ENCODE data around the gene CTNNA2. TPM values are rescaled to one million over a fixed set of nuclear protein-coding genes. Genes with fewer than 3 reads are reported as not detected.

CTNNA2 gene
- total and polyA plus RNA-seq, 9 of the 15 experiments (the other 6 are each of a cell fraction or from before 2014, with no cell fraction given) = 0.03 to 0.40 (median 0.15) TPM

DNA sequence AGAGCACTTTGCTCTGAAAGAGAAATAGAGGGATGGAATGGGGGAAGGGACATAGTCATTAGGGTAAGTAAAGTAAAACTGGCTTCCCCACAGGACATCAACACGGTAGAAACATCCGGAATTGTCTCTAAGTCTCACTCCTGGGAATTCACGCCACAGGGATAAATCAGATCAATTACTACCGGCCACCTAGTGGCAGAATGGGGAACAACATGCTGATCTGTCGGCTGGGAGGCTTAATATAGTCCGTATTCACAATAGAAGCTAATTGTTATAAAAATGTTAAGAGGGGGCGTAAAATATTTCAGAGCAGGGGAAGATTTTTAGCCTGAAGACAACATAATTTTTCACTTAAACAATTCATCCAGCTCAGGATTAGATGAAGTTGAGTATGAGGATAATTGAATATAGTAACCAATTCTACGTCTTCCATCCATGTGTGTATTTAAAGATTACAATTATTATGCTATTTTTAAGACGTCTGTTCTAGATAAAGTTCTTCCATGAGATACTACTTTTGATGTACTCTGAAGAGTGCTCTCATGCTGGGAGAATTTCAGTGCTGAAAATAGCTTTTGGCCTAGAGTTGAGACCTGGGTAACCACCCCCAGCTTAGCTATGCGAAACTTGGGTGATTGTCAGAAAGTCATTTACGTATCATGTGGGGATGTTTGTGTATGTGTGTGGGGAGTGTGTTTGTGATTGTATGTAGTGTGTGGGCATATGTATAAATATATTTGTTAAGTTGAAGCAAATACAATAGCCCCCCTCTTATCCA, 726.0 kb downstream of the CTNNA2 start:
- Histone ChIP-seq H3K27ac (ENCODE audit: extremely low read depth, low read depth, low read length) (no peak overlapping the region), H3K9me1 (ENCODE audit: control insufficient read depth, insufficient read depth, low read length) (no peaks in the 10 kb centered on the region), H3K9ac (ENCODE audit: insufficient read depth in 1 of 2, low read depth in 2 of 2, low read length in 2 of 2) (no peak overlapping the region), H3K27me3 (ENCODE audit: control insufficient read depth in 2 of 2, insufficient read depth in 2 of 2, low read length in 2 of 2) (no peaks in the 10 kb centered on the region), H3K4me3 (no peak overlapping the region), H3K79me2 (ENCODE audit: control insufficient read depth, insufficient read depth, low read length) (no peaks in the 10 kb centered on the region), H3K9me3 (replicated peaks; ENCODE audit: control insufficient read depth, insufficient read depth, low read depth, low read length) (no peaks in the 10 kb centered on the region), H3K4me2 (ENCODE audit: insufficient read depth, low read length) (no peak overlapping the region), H3K4me1 (replicated peaks in 1 of 2; ENCODE audit: control insufficient read depth in 2 of 2, insufficient read depth in 2 of 2, low read length in 2 of 2) (no peaks in the 10 kb centered on the region; a peak in 1 of 5 replicates), H2AFZ (ENCODE audit: low read depth, low read length) (no peak overlapping the region), H4K20me1 (replicated peaks; ENCODE audit: control insufficient read depth, insufficient read depth, low read length) (no peaks in the 10 kb centered on the region), H3K36me3 (ENCODE audit: control insufficient read depth, insufficient read depth, low read length) (no peaks in the 10 kb centered on the region)
- DNase-seq (ENCODE audit: extremely low read depth in 1 of 4, low spot score in 3 of 4) (peak; percentile 49 to 62 (median 60)), ATAC-seq (peak; percentile 79), FAIRE-seq (peak; percentile 79)
- no TSS peak for BruUV-seq (replicated peaks)
- WGBS (ENCODE audit: insufficient coverage, low coverage, missing lambda C conversion rate) = 24% methylated on average over 11 of the region's 11 CpGs
- intact Hi-C loops (cut with micrococcal nuclease) (loop anchor here (1.0 kb wide), 1 partner anchor 166 kb away; no protein-coding TSS in a partner anchor), in situ Hi-C loops (cut with MboI) (no loop called here)
- CTCF ChIA-PET (ENCODE audit: low intra/inter-chr PET ratio) = no interaction called here
- POLR2A ChIA-PET = interaction anchor here (0.6 kb wide), 1 partner anchor 14 kb away, joined by 3 read pairs; no protein-coding TSS in a partner anchor
- TF ChIP-seq RAD21 (CRISPR knock-in tag; conservative IDR thresholded peaks at IDR 0.05 in 1 of 2, IDR thresholded peaks at IDR 0.05 in 1 of 2) (peak; percentile 31 to 66; a peak in 3 of 4 replicates), ZNF764 (CRISPR knock-in tag; IDR thresholded peaks at IDR 0.05; ENCODE audit: low read depth) (no peak), BACH1 (tag; IDR thresholded peaks at IDR 0.05) (no peak), ZNF197 (CRISPR knock-in tag; IDR thresholded peaks at IDR 0.05; ENCODE audit: low read depth) (no peak), ZNF253 (CRISPR knock-in tag; conservative IDR thresholded peaks at IDR 0.05) (no peak), NFATC3 (IDR thresholded peaks at IDR 0.05) (no peak), ETV5 (CRISPR knock-in tag; IDR thresholded peaks at IDR 0.05; ENCODE audit: low read depth) (no peak), ZNF76 (CRISPR knock-in tag; IDR thresholded peaks at IDR 0.05; ENCODE audit: borderline replicate concordance) (no peak), ZNF121 (CRISPR knock-in tag; conservative IDR thresholded peaks at IDR 0.05) (no peak), ZNF561 (CRISPR knock-in tag; conservative IDR thresholded peaks at IDR 0.05) (no peak), HOXB6 (CRISPR knock-in tag; IDR thresholded peaks at IDR 0.05; ENCODE audit: borderline replicate concordance) (no peak), CBX5 (IDR thresholded peaks at IDR 0.05; ENCODE audit: borderline replicate concordance, low read depth) (no peak)
- TF ChIP-seq, protein P1, sequence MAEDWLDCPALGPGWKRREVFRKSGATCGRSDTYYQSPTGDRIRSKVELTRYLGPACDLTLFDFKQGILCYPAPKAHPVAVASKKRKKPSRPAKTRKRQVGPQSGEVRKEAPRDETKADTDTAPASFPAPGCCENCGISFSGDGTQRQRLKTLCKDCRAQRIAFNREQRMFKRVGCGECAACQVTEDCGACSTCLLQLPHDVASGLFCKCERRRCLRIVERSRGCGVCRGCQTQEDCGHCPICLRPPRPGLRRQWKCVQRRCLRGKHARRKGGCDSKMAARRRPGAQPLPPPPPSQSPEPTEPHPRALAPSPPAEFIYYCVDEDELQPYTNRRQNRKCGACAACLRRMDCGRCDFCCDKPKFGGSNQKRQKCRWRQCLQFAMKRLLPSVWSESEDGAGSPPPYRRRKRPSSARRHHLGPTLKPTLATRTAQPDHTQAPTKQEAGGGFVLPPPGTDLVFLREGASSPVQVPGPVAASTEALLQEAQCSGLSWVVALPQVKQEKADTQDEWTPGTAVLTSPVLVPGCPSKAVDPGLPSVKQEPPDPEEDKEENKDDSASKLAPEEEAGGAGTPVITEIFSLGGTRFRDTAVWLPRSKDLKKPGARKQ (CRISPR knock-in tag; IDR thresholded peaks at IDR 0.05) = 0 out of 2 replicates have a peak, but pooled peaks have one; percentile 13
- TF ChIP-seq, protein P2, sequence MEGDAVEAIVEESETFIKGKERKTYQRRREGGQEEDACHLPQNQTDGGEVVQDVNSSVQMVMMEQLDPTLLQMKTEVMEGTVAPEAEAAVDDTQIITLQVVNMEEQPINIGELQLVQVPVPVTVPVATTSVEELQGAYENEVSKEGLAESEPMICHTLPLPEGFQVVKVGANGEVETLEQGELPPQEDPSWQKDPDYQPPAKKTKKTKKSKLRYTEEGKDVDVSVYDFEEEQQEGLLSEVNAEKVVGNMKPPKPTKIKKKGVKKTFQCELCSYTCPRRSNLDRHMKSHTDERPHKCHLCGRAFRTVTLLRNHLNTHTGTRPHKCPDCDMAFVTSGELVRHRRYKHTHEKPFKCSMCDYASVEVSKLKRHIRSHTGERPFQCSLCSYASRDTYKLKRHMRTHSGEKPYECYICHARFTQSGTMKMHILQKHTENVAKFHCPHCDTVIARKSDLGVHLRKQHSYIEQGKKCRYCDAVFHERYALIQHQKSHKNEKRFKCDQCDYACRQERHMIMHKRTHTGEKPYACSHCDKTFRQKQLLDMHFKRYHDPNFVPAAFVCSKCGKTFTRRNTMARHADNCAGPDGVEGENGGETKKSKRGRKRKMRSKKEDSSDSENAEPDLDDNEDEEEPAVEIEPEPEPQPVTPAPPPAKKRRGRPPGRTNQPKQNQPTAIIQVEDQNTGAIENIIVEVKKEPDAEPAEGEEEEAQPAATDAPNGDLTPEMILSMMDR (IDR thresholded peaks at IDR 0.05 in 2 of 3, conservative IDR thresholded peaks at IDR 0.05 in 1 of 3; ENCODE audit: insufficient read depth in 2 of 3, low read depth in 1 of 3, low read length in 3 of 3) = peak; percentile 48 to 74 (median 64); a peak in 5 of 6 replicates
- TF ChIP-seq, protein P3, sequence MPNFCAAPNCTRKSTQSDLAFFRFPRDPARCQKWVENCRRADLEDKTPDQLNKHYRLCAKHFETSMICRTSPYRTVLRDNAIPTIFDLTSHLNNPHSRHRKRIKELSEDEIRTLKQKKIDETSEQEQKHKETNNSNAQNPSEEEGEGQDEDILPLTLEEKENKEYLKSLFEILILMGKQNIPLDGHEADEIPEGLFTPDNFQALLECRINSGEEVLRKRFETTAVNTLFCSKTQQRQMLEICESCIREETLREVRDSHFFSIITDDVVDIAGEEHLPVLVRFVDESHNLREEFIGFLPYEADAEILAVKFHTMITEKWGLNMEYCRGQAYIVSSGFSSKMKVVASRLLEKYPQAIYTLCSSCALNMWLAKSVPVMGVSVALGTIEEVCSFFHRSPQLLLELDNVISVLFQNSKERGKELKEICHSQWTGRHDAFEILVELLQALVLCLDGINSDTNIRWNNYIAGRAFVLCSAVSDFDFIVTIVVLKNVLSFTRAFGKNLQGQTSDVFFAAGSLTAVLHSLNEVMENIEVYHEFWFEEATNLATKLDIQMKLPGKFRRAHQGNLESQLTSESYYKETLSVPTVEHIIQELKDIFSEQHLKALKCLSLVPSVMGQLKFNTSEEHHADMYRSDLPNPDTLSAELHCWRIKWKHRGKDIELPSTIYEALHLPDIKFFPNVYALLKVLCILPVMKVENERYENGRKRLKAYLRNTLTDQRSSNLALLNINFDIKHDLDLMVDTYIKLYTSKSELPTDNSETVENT (CRISPR knock-in tag; IDR thresholded peaks at IDR 0.05) = no peak

Measured in K562 (cell line).